Activated T-cell treated with anti-CD3 and anti-CD28 coated beads, Interleukin-2, amount 50 U/mL, for 24 hours (primary cell): ENCODE measurements around the gene SOX5.

Experiments used
- DNase-seq: peaks from one replicate; pipeline ENCODE4 v3.0.0-alpha.2; 2020
- H3K27ac Mint-ChIP-seq: 2 replicates; pipeline ENCODE4 v1.8.0; 2020; ENCODE audit warnings: mild to moderate bottlenecking, mixed read lengths
- H3K27me3 Mint-ChIP-seq: 2 replicates; pipeline ENCODE4 v1.8.0; 2020; ENCODE audit warnings: mixed read lengths
- H3K36me3 Mint-ChIP-seq: 2 replicates; pipeline ENCODE4 v1.8.0; 2020; ENCODE audit warnings: low read depth, mixed read lengths
- H3K4me1 Mint-ChIP-seq: 2 replicates; pipeline ENCODE4 v1.8.0; 2020; ENCODE audit warnings: low read depth, mixed read lengths
- H3K4me3 Mint-ChIP-seq: 2 replicates; pipeline ENCODE4 v1.8.0; 2020; ENCODE audit warnings: mild to moderate bottlenecking, moderate library complexity, mixed read lengths
- H3K9me3 Mint-ChIP-seq: 2 replicates; pipeline ENCODE4 v1.8.0; 2020; ENCODE audit warnings: mixed read lengths

The SOX5 gene

DNA sequence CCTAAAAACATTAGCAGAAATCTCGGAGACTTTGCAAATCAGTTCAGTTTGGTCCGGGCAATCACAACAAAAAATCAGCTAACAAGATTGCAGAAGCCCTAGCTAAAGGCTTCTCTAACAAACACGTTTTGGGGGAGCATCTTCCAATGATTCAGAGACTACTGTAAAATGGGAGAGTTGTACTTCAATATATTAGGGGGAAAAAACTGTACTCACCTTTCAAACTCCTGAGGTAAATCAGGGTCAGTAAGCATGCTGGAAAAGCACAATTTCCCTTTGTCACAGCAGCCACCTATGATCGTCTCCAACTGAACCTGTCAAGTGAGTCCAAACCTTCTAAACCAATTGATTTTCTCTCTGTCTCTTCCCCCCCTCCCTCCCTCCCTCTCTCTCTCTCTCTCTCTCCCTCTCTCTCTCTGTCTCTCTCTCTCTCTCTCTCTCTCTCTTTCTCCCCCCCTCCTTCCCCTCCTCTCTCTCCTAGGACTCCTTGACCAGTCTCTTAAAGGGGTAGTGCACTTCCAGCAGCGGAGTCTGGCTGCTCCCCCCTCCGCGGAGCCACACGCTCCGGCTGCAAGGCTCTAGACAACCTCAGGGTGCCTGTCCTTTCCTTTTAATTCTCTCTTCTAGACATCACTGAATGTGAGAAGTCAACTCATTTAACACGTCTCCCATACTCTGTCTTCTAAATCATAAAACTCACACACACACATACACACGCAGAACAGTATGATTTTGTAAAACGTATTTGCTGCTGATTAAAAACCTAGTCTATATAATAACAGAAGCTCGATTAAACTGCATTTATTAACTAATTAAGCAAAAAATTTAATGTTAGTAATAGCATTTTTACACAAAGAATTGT is at the start of gene SOX5:
TSS of gene SOX5 (minus strand) at position 323 of the 862 bp plus-strand sequence. CDS start at position 254, 69 bp downstream.
- Mint-ChIP-seq H3K9me3 (no peaks in the 10 kb centered on the region), H3K27me3 (no peaks in the 10 kb centered on the region), H3K4me3 (no peak within 1 kb of the TSS), H3K36me3 (no peaks in the 10 kb centered on the region), H3K27ac (no peak within 1 kb of the TSS), H3K4me1 (no peaks in the 10 kb centered on the region)
- DNase-seq: no peak

DNA sequence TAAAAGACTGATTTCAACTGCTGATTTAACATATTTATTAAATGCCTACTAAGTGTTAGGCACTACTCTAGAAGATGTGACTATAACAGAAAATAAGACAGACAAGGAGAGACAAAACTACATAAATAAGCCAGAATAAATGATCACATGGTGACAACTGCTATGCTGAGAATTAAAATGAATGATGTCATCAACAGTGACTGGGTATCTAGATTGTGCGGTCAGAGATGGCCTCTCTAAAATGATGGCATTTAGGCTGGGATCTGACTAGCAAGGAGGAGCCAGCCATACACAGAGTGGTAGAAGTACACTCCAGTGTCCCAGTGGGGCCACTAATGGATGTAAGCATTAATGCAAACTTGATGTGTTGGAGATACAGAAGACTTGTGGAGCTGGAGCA is 37.6 kb upstream of the SOX5 start:
- no peak overlapping the region for H3K4me3 Mint-ChIP-seq
- H3K27ac Mint-ChIP-seq: no peak overlapping the region
- no peaks in the 10 kb centered on the region for H3K4me1 Mint-ChIP-seq
- DNase-seq: no peak
- H3K9me3 Mint-ChIP-seq: peaks cover 9% of the 10 kb centered on the region
- no peaks in the 10 kb centered on the region for H3K36me3 Mint-ChIP-seq
- H3K27me3 Mint-ChIP-seq: no peaks in the 10 kb centered on the region

DNA sequence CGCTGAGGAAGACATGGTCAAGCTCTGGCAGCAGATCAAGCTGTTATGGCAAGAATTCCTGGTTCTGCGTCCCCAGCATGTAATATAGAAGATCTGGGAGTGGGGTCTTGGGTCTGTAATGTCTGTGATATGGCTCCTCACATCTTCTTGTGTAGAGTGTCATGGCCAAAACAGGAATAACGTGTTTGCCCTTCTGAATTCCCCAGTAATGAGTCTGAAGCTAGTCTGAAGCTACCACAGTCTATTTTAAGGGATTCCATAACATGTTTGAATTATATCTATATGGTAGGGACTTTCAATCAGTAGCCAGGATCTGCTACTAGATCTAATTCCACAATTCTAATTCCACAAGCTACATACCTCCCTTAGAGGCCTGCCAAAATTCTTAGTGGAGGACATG is 31.4 kb upstream of the SOX5 start:
- DNase-seq: no peak
- no peaks in the 10 kb centered on the region for H3K36me3 Mint-ChIP-seq
- H3K4me1 Mint-ChIP-seq: no peaks in the 10 kb centered on the region
- H3K27ac Mint-ChIP-seq: no peak overlapping the region
- H3K27me3 Mint-ChIP-seq: no peaks in the 10 kb centered on the region
- no peaks in the 10 kb centered on the region for H3K9me3 Mint-ChIP-seq
- H3K4me3 Mint-ChIP-seq: no peak overlapping the region

DNA sequence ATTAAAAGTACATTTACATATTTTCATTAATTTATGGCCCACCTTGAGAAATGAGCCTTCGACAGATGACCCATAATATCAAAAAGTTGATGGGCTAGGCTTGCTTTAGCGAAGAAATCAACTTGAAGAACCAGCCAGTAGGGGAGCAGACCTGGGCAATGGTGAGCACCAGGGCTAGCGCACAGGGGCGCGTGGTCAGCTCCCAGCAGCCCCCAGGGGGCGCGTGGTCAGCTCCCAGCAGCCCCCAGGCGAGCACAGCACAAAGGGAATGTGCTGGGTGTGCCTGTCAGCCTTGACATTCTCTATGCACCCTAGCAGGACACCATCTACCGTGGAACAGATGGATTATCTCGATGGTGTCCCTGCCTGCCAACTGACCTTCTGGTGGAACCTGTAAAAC is 15.3 kb upstream of the SOX5 start:
- Mint-ChIP-seq H3K27ac (no peak overlapping the region), H3K4me3 (no peak overlapping the region), H3K4me1 (no peaks in the 10 kb centered on the region), H3K27me3 (no peaks in the 10 kb centered on the region), H3K36me3 (no peaks in the 10 kb centered on the region), H3K9me3 (peaks cover 3% of the 10 kb centered on the region)
- no peak for DNase-seq

DNA sequence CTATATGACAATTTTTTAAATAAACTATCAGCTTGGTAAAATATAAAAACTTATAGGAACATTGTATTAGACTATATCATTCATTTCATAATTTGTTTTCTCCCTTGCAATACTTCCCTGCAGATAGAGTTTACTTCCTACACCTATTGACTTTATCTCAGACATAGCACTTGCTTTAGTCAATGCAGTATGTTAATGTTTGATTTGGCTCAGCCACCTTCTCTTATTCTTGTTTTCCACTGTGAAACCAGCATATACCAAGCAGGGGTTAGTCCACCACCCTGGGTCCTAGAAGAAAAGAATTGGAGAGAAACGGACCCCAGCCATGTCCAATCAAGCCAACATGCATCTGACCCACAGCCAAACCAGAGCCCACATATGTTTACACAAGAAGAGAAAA is 10.4 kb upstream of the SOX5 start:
- no peaks in the 10 kb centered on the region for H3K27me3 Mint-ChIP-seq
- no peaks in the 10 kb centered on the region for H3K36me3 Mint-ChIP-seq
- H3K4me3 Mint-ChIP-seq: no peak overlapping the region
- no peak for DNase-seq
- H3K9me3 Mint-ChIP-seq: no peaks in the 10 kb centered on the region
- H3K4me1 Mint-ChIP-seq: no peaks in the 10 kb centered on the region
- no peak overlapping the region for H3K27ac Mint-ChIP-seq

DNA sequence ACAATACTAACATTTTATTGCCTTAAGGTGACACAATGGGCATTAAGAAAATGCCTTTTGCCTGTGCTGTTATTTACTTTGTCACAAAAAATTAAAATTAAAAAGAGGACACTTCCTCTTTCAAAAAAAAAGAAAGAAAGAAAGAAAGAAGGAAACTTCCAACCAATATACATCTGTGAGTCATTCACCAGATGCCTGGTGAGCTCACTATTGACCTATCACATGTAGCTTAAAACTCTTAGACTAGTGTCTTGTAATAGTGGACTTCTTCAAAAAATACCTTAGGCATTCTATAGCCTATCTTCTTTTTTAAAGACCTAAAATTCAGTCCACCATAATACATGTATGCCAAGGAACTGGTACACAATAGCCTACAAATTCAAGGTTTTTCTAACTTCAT is 4.9 kb upstream of the SOX5 start:
- no peak overlapping the region for H3K4me3 Mint-ChIP-seq
- no peaks in the 10 kb centered on the region for H3K36me3 Mint-ChIP-seq
- no peak for DNase-seq
- no peaks in the 10 kb centered on the region for H3K9me3 Mint-ChIP-seq
- no peaks in the 10 kb centered on the region for H3K4me1 Mint-ChIP-seq
- no peaks in the 10 kb centered on the region for H3K27me3 Mint-ChIP-seq
- H3K27ac Mint-ChIP-seq: no peak overlapping the region

DNA sequence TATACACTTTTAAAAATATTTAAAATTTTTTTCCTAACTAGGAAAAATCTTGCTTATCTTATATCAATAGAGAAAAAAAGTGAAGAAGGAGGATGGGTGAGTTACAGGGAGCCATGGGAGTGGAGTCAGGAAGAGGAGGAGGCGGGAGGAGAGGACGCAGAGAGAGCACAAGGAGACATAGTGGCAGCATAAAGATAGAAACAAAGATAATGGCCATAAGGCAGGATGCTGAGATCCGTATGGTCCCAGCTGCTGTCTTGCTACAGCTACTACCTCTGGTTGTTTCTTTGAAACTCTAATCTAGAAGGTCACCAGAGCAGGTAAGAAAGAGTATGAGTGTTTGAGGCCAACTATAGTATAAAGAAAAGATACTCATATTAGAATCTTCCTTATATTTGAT is 2.6 kb upstream of the SOX5 start:
- no peaks in the 10 kb centered on the region for H3K36me3 Mint-ChIP-seq
- H3K9me3 Mint-ChIP-seq: no peaks in the 10 kb centered on the region
- H3K4me3 Mint-ChIP-seq: no peak overlapping the region
- no peak overlapping the region for H3K27ac Mint-ChIP-seq
- DNase-seq: no peak
- H3K4me1 Mint-ChIP-seq: no peaks in the 10 kb centered on the region
- no peaks in the 10 kb centered on the region for H3K27me3 Mint-ChIP-seq

DNA sequence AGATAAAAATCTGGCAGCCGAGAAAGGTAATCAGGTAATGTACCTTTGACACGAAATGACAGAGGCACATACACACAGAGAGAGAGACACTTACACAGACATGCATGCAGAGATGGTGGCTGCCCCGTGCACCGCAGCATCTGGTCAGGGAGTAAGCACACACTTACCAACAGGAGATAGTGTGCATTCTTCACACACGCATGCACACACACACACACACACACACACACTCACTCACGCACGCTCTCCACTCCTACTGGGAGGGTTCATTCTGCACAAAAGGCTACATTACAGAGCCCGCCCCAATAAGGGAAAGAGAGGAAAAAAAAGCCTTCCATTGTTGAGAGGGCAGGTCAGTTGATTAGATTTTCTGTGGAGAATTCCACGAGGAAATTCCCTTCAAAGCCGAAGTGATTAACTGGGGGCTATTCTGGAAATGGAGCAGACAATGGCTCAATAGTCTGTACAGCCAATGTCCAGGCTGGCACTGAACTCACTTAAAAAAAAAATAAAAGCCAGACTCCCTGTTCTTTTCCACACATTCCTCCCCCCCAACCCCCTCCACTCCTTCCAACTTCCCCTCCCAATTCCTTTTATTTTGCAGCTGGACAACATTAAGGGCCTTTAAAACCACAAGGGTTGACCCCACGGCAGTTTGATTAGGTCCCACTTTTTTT is 1.4 kb upstream of the SOX5 start:
- H3K9me3 Mint-ChIP-seq: no peaks in the 10 kb centered on the region
- H3K36me3 Mint-ChIP-seq: no peaks in the 10 kb centered on the region
- no peaks in the 10 kb centered on the region for H3K4me1 Mint-ChIP-seq
- H3K27ac Mint-ChIP-seq: no peak overlapping the region
- no peak overlapping the region for H3K4me3 Mint-ChIP-seq
- no peak for DNase-seq
- H3K27me3 Mint-ChIP-seq: no peaks in the 10 kb centered on the region

DNA sequence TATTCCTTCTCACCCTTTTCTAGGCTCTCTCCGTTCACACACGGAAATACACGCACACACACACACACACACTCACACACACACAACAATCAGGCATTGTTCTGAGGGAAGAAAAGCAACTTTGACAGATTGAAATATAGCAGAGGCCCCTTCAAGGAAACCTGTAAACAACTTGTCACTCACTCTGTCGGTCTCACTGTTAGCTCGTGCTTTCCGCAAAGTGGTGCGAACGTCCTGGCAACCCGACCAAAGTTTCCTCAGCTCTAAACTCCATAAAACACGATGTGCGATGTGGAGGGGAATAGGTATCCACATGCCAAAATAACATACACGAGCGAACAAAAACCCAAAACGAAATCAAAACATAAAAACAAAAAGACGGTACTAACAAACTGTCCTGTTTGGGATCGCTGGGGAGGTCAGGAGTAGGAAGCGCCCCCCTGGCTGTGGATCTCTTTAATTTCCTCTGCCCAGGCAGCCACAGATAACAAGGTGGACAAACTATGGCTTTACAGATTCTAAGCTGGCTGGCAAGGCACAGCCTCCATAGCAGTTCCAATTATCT is 822 bp upstream of the SOX5 start:
- Mint-ChIP-seq H3K9me3 (no peaks in the 10 kb centered on the region), H3K27me3 (no peaks in the 10 kb centered on the region), H3K27ac (no peak overlapping the region), H3K4me1 (no peaks in the 10 kb centered on the region), H3K36me3 (no peaks in the 10 kb centered on the region), H3K4me3 (no peak overlapping the region)
- DNase-seq: no peak

DNA sequence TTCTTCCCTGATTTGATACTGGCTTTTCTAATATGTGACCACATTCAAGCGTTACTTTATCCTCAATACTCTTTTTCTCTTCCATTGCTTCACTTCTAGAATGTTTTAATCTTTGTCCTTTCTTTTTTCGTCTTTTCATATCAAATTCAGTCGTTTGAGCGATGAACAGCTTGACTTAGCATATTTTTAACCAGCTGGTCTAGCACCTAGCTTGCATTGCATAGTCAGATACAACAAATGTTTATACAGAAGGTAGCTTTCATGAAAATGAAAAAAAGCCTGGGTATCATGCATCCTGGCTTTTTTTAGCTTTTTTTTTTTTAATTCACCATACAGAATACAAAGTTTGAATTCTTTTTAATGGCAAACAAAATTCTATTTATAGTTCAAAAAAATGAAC is 1.2 kb downstream of the SOX5 start:
- Mint-ChIP-seq H3K36me3 (no peaks in the 10 kb centered on the region), H3K4me1 (no peaks in the 10 kb centered on the region), H3K9me3 (no peaks in the 10 kb centered on the region), H3K27ac (no peak overlapping the region), H3K27me3 (no peaks in the 10 kb centered on the region), H3K4me3 (no peak overlapping the region)
- DNase-seq: no peak

DNA sequence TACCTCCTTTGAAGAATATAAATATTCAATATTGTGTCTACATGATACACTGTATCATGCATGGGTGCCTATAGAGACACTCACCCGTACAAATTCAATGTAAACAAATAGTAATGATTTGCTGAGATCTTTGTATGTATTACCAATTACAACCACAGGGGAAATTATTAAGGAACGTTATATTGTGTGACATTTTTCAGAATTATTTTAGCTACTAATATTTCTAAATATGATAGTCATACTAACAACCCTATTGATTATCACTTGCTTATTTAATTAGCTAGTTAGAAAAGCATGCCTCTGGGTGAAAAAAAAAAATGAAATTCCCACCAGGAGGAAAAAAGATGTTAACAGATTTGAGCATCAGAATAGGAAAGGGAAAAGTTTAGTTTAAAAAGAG is 2.1 kb downstream of the SOX5 start:
- H3K4me1 Mint-ChIP-seq: no peaks in the 10 kb centered on the region
- DNase-seq: no peak
- H3K27me3 Mint-ChIP-seq: no peaks in the 10 kb centered on the region
- no peak overlapping the region for H3K4me3 Mint-ChIP-seq
- H3K36me3 Mint-ChIP-seq: no peaks in the 10 kb centered on the region
- no peak overlapping the region for H3K27ac Mint-ChIP-seq
- H3K9me3 Mint-ChIP-seq: no peaks in the 10 kb centered on the region

DNA sequence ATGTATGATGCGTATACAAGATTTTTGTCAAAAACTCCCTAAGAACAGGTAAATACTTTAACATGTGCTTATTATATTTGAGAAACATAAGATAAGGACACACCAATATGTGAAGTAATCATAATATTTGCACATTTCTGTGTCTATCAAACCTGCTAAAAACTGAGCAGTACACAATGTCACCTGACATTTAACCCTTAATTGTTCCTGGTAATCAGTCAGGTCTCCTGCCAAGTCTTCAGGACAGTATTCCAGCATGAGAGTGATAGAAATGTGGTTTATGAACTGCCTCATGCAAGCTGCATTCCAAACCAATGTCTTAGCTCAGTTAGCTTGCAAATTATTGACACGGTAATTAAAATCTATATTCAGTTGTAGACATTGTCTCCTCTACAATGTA is 4.2 kb downstream of the SOX5 start:
- Mint-ChIP-seq H3K9me3 (no peaks in the 10 kb centered on the region), H3K27ac (no peak overlapping the region), H3K4me3 (no peak overlapping the region), H3K27me3 (no peaks in the 10 kb centered on the region), H3K4me1 (no peaks in the 10 kb centered on the region), H3K36me3 (no peaks in the 10 kb centered on the region)
- DNase-seq: no peak

DNA sequence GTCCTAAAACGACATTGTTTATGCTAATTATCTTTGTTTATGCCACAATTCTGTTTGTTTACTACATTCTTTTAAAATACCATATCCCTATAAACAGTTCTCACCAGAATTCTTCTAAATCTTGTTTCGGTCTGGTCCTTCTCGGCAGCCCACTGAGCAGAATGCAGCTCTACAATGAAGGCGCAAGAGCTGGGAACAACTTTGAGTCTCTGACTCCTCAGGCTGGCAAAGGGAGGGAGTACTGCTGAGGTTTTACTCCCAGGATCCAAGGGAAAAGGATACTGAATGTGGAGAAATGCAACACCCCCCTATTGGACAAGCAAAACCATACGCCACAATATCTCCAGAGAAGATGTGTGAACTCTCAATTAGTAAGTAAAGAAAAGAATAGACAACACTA is 5.4 kb downstream of the SOX5 start:
- H3K27ac Mint-ChIP-seq: no peak overlapping the region
- no peaks in the 10 kb centered on the region for H3K4me1 Mint-ChIP-seq
- no peaks in the 10 kb centered on the region for H3K9me3 Mint-ChIP-seq
- no peak for DNase-seq
- H3K4me3 Mint-ChIP-seq: no peak overlapping the region
- H3K27me3 Mint-ChIP-seq: no peaks in the 10 kb centered on the region
- no peaks in the 10 kb centered on the region for H3K36me3 Mint-ChIP-seq

DNA sequence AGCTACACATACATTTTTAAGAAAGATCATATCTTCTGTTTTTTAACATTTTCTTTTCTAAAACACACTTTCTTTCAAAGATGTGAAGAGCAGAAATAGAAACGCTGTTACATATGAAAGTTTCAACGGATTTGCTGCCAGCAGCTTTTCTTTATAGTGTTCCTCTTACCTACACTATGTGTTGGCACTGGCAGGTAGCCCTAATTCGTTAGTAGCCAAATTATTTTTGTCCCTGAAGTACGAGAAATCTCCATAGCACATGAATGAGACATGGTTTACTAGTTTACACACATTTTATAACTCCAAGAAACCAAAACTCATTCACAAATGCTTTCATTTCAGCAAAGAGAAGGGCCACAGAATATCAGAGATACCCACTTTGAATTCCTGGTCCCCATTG is 6.6 kb downstream of the SOX5 start:
- Mint-ChIP-seq H3K4me1 (no peaks in the 10 kb centered on the region), H3K9me3 (no peaks in the 10 kb centered on the region), H3K4me3 (no peak overlapping the region), H3K27ac (no peak overlapping the region), H3K36me3 (no peaks in the 10 kb centered on the region), H3K27me3 (no peaks in the 10 kb centered on the region)
- no peak for DNase-seq

DNA sequence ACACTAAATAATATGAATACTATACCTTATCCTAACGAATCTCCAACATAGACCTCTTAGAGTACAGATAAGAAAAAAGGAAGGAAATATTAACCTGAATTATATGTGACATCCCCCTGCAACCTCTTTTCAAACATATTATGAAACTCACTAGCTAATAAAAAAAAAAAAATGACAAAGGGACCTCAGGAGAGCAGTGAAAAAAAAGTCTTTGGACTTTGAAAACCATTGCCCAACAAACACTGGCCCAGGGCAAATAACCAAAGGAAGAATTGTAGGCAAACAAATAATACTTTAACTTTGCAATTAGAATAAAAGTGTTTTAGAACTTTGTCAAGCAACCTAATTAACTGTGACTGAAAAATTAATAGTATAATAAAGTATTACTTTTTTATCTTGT is 7.7 kb downstream of the SOX5 start:
- no peak for DNase-seq
- H3K4me1 Mint-ChIP-seq: no peaks in the 10 kb centered on the region
- no peak overlapping the region for H3K27ac Mint-ChIP-seq
- H3K9me3 Mint-ChIP-seq: no peaks in the 10 kb centered on the region
- no peaks in the 10 kb centered on the region for H3K36me3 Mint-ChIP-seq
- no peak overlapping the region for H3K4me3 Mint-ChIP-seq
- no peaks in the 10 kb centered on the region for H3K27me3 Mint-ChIP-seq
